Measurements from ENCODE around the gene ZWINT.
A peak's percentile ranks its signal among the peaks of the same experiment; 100 is the strongest.

Gene ZWINT

GRCh38 chr10:56319386-56319785 is 41.7 kb downstream of the ZWINT start:
- TF ChIP-seq, protein P1, sequence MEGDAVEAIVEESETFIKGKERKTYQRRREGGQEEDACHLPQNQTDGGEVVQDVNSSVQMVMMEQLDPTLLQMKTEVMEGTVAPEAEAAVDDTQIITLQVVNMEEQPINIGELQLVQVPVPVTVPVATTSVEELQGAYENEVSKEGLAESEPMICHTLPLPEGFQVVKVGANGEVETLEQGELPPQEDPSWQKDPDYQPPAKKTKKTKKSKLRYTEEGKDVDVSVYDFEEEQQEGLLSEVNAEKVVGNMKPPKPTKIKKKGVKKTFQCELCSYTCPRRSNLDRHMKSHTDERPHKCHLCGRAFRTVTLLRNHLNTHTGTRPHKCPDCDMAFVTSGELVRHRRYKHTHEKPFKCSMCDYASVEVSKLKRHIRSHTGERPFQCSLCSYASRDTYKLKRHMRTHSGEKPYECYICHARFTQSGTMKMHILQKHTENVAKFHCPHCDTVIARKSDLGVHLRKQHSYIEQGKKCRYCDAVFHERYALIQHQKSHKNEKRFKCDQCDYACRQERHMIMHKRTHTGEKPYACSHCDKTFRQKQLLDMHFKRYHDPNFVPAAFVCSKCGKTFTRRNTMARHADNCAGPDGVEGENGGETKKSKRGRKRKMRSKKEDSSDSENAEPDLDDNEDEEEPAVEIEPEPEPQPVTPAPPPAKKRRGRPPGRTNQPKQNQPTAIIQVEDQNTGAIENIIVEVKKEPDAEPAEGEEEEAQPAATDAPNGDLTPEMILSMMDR (conservative IDR thresholded peaks at IDR 0.05; ENCODE audit: low read length) = no peak
- DNase-seq (ENCODE audit: low read depth) = peak; percentile 4
- H3K4me3 ChIP-seq (ENCODE audit: low read length) = no peak overlapping the region

- no peak overlapping the region for H3K4me3 ChIP-seq (ENCODE audit: low read length)
- TF ChIP-seq, protein P1 (conservative IDR thresholded peaks at IDR 0.05; ENCODE audit: low read length) = no peak
- no peak for DNase-seq (ENCODE audit: low read depth)
Observed at GRCh38 chr10:56318816-56319215, 42.2 kb downstream of the ZWINT start.

DNA sequence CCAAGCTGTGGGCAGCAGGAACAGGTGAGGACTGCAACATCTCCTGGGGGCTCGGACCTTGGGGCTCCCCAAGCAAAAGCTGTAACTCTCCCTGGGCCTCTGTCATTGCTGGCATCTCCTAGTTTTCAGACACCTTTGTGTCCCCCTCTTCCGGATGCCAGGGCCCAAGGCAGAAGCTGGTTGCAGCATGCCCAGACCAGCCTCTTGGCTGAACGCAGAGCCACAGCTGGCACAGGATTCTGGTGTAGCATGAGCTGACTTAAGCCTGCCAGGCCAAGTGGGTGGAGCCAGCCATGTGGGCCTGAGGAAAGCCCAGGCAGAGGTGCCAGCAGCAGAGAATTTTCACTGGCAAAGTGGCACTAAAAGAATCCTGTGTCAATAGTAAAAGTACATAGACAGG is 43.5 kb downstream of the ZWINT start:
- no peak overlapping the region for H3K4me3 ChIP-seq (ENCODE audit: low read length)
- no peak for DNase-seq (ENCODE audit: low read depth)
- TF ChIP-seq, protein P1 (conservative IDR thresholded peaks at IDR 0.05; ENCODE audit: low read length) = no peak

DNA sequence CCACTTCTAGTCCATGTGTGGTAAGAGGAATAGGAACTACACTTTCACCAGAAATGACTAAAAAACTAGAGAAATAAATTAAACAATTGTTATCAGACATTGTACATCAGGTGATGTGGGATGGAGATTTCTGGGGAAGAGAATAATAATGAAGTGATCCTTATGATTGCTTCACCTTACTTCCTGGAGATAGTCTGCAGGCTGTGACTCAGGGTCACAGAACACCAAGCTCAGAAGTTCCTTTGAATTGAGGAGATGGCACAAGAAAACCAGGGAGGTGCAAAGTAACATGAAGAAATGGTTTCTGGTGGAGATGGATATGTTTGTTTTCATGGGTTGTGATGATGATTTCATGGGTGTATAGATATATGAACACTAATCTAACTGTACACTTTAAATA is 44.5 kb downstream of the ZWINT start:
- H3K4me3 ChIP-seq (ENCODE audit: low read length) = no peak overlapping the region
- DNase-seq (ENCODE audit: low read depth) = no peak
- TF ChIP-seq, protein P1 (conservative IDR thresholded peaks at IDR 0.05; ENCODE audit: low read length) = no peak
